HG02642 (cell line): Measurements from ENCODE around the gene MYOM3.
"Not testable (repeated sequence)": the region's sequence is repeated elsewhere in the genome, so short reads cannot be mapped to it uniquely, and the experiment has no call there.

ENCODE experiments used
- ATAC-seq: cut with Tn5 transposase; IDR thresholded peaks from one replicate; pipeline ENCODE4 v1.9.1; 2021; ENCODE audit warnings: mild to moderate bottlenecking; ENCODE audit not compliant: unreplicated experiment, poor library complexity

MYOM3 gene

GRCh38 chr1:24010650-24011049 lies 101.3 kb downstream of the MYOM3 start:
- ATAC-seq = no peak

GRCh38 chr1:24009406-24009805 lies 102.5 kb downstream of the MYOM3 start:
- no peak for ATAC-seq

GRCh38 chr1:24008574-24009184 lies 103.3 kb downstream of the MYOM3 start:
- not testable (repeated sequence) for ATAC-seq

GRCh38 chr1:24007079-24007478 lies 104.9 kb downstream of the MYOM3 start:
- no peak for ATAC-seq
